Pancreas (tissue), 8 donors: ENCODE data around the gene PAGR1. TPM values are rescaled to one million over a fixed set of nuclear protein-coding genes. Genes with fewer than 3 reads are reported as not detected.

ENCODE experiments used
- polyA plus RNA-seq, 2 donors: library from polyadenylated mRNA; stranded (reverse); fragments of 200-250 nt; gene quantifications; one replicate each; pipeline ENCODE4 v1.2.3, GENCODE V29; 2013
- total RNA-seq, 6 donors: library from RNA; stranded (reverse); fragmentation: NEBNext Ultra II Directional in 4 of 6; extraction: Animal tissue kit (Norgen Biotek cat#: 25700) in 4 of 6; gene quantifications; one replicate each; pipeline versions ENCODE4 v1.2.1 to v1.2.4, GENCODE V29; 2021 to 2023
- donor health status: healthy with polysubstance abuse.
- donor health status: DM: no; HTN: no; CAD: no; lungs with moderate emphysema.
- donor health status: DM: no; HTN: no; CAD: no.
- donor health status: Bipolar disorder and iron deficiency.
- donor health status: DM: yes; HTN: yes; CAD: no.
- donor health status: DM: no; HTN: no; CAD: no.
- donor health status: DM: no; HTN: no; CAD: no.
- donor health status: DM: yes; HTN: yes; CAD: no.

The PAGR1 gene
- total and polyA plus RNA-seq, 8 donors: 8.1 to 34.7 (median 12.7) TPM

Other genes with a start within 250 kb of the PAGR1 start
- 1 to 10 TPM in 3 of 6 donors, under 1 TPM in 3; 0.23 to 6.4 (median 1.3) TPM for gene SPN, start 152.9 kb upstream of the PAGR1 start, total RNA-seq
- gene SPN, start 152.9 kb upstream of the PAGR1 start, polyA plus RNA-seq: under 1 TPM; 0.16 to 0.49 TPM
- gene QPRT, start 137.0 kb upstream of the PAGR1 start, total RNA-seq: 10 to 100 TPM; 16.3 to 29.7 (median 19.2) TPM
- 10 to 100 TPM in 1 of 2 donors, 1 to 10 TPM in 1; 8.2 to 15.1 TPM for gene QPRT, start 137.0 kb upstream of the PAGR1 start, polyA plus RNA-seq
- 1 to 10 TPM in 2 of 6 donors, under 1 TPM in 3, not detected in 1; 0.24 to 1.5 (median 0.61) TPM for gene C16orf54, start 70.2 kb upstream of the PAGR1 start, total RNA-seq
- under 1 TPM; 0.23 to 0.26 TPM for gene C16orf54, start 70.2 kb upstream of the PAGR1 start, polyA plus RNA-seq
- gene ZG16, start 37.9 kb upstream of the PAGR1 start, total RNA-seq: 1 to 10 TPM in 3 of 6 donors, under 1 TPM in 3; 0.06 to 3.1 (median 1.1) TPM
- gene ZG16, start 37.9 kb upstream of the PAGR1 start, polyA plus RNA-seq: 1 to 10 TPM in 1 of 2 donors, under 1 TPM in 1; 0.52 to 2.4 TPM
- 10 to 100 TPM in 4 of 6 donors, 1 to 10 TPM in 2; 7.7 to 17.4 (median 11.0) TPM for gene KIF22, start 25.4 kb upstream of the PAGR1 start, total RNA-seq
- 10 to 100 TPM; 43.1 to 51.2 TPM for gene KIF22, start 25.4 kb upstream of the PAGR1 start, polyA plus RNA-seq
- gene MAZ, start 9.6 kb upstream of the PAGR1 start, total RNA-seq: 100 to 1,000 TPM in 1 of 6 donors, 10 to 100 TPM in 5; 84.8 to 122 (median 96.2) TPM
- gene MAZ, start 9.6 kb upstream of the PAGR1 start, polyA plus RNA-seq: 100 to 1,000 TPM in 1 of 2 donors, 10 to 100 TPM in 1; 94.1 to 107 TPM
- gene PRRT2, start 4.0 kb upstream of the PAGR1 start, total RNA-seq: 1 to 10 TPM in 1 of 6 donors, under 1 TPM in 5; 0.35 to 1.2 (median 0.45) TPM
- 1 to 10 TPM; 2.6 to 3.2 TPM for gene PRRT2, start 4.0 kb upstream of the PAGR1 start, polyA plus RNA-seq
- 100 to 1,000 TPM in 2 of 6 donors, 10 to 100 TPM in 4; 58.8 to 123 (median 77.5) TPM for gene MVP, start 4.3 kb downstream of the PAGR1 start, total RNA-seq
- gene MVP, start 4.3 kb downstream of the PAGR1 start, polyA plus RNA-seq: 100 to 1,000 TPM; 119 to 179 TPM
- 10 to 100 TPM; 31.9 to 50.9 (median 37.3) TPM for gene CDIPT, start 47.1 kb downstream of the PAGR1 start, total RNA-seq
- gene CDIPT, start 47.1 kb downstream of the PAGR1 start, polyA plus RNA-seq: 10 to 100 TPM; 52.7 to 69.8 TPM
- 10 to 100 TPM; 14.7 to 29.4 (median 18.3) TPM for gene SEZ6L2, start 83.4 kb downstream of the PAGR1 start, total RNA-seq
- 10 to 100 TPM; 12.6 to 38.8 TPM for gene SEZ6L2, start 83.4 kb downstream of the PAGR1 start, polyA plus RNA-seq
- 10 to 100 TPM in 1 of 6 donors, 1 to 10 TPM in 5; 3.8 to 11.2 (median 7.1) TPM for gene ASPHD1, start 84.3 kb downstream of the PAGR1 start, total RNA-seq
- gene ASPHD1, start 84.3 kb downstream of the PAGR1 start, polyA plus RNA-seq: 10 to 100 TPM; 11.9 to 21.2 TPM
- gene KCTD13, start 110.1 kb downstream of the PAGR1 start, total RNA-seq: 10 to 100 TPM in 1 of 6 donors, 1 to 10 TPM in 5; 7.7 to 15.8 (median 9.0) TPM
- gene KCTD13, start 110.1 kb downstream of the PAGR1 start, polyA plus RNA-seq: 10 to 100 TPM; 19.3 to 20.5 TPM
- gene TMEM219, start 145.9 kb downstream of the PAGR1 start, total RNA-seq: 10 to 100 TPM; 58.3 to 79.8 (median 68.1) TPM
- gene TMEM219, start 145.9 kb downstream of the PAGR1 start, polyA plus RNA-seq: 100 to 1,000 TPM; 112 to 114 TPM
- gene TAOK2, start 157.7 kb downstream of the PAGR1 start, total RNA-seq: 10 to 100 TPM; 13.5 to 26.1 (median 16.1) TPM
- gene TAOK2, start 157.7 kb downstream of the PAGR1 start, polyA plus RNA-seq: 10 to 100 TPM; 28.7 to 41.1 TPM
- gene HIRIP3, start 179.5 kb downstream of the PAGR1 start, total RNA-seq: 1 to 10 TPM; 4.4 to 9.5 (median 6.2) TPM
- gene HIRIP3, start 179.5 kb downstream of the PAGR1 start, polyA plus RNA-seq: 10 to 100 TPM in 1 of 2 donors, 1 to 10 TPM in 1; 9.5 to 16.8 TPM
- 10 to 100 TPM; 24.0 to 46.8 (median 30.1) TPM for gene INO80E, start 180.1 kb downstream of the PAGR1 start, total RNA-seq
- 100 to 1,000 TPM in 1 of 2 donors, 10 to 100 TPM in 1; 51.0 to 113 TPM for gene INO80E, start 180.1 kb downstream of the PAGR1 start, polyA plus RNA-seq
- 1 to 10 TPM in 1 of 6 donors, under 1 TPM in 5; 0.19 to 1.9 (median 0.40) TPM for gene DOC2A, start 194.9 kb downstream of the PAGR1 start, total RNA-seq
- gene DOC2A, start 194.9 kb downstream of the PAGR1 start, polyA plus RNA-seq: 1 to 10 TPM; 2.6 to 4.4 TPM
- not detected for gene C16orf92, start 207.0 kb downstream of the PAGR1 start, total RNA-seq
- gene C16orf92, start 207.0 kb downstream of the PAGR1 start, polyA plus RNA-seq: not detected
- under 1 TPM in 3 of 6 donors, not detected in 3; 0.20 to 0.28 (median 0.24) TPM for gene TLCD3B, start 215.1 kb downstream of the PAGR1 start, total RNA-seq
- gene TLCD3B, start 215.1 kb downstream of the PAGR1 start, polyA plus RNA-seq: 1 to 10 TPM in 1 of 2 donors, under 1 TPM in 1; 0.95 to 2.1 TPM
- gene ALDOA, start 249.6 kb downstream of the PAGR1 start, total RNA-seq: 100 to 1,000 TPM; 234 to 425 (median 329) TPM
- 100 to 1,000 TPM; 304 to 349 TPM for gene ALDOA, start 249.6 kb downstream of the PAGR1 start, polyA plus RNA-seq